ENCODE results near the gene RDH16.
"Not testable (repeated sequence)": the region's sequence is repeated elsewhere in the genome, so short reads cannot be mapped to it uniquely, and the experiment has no call there.

RDH16 gene

GRCh38 chr12:56988207-56988739, 30.9 kb upstream of the RDH16 start:
- no peak for FAIRE-seq

DNA sequence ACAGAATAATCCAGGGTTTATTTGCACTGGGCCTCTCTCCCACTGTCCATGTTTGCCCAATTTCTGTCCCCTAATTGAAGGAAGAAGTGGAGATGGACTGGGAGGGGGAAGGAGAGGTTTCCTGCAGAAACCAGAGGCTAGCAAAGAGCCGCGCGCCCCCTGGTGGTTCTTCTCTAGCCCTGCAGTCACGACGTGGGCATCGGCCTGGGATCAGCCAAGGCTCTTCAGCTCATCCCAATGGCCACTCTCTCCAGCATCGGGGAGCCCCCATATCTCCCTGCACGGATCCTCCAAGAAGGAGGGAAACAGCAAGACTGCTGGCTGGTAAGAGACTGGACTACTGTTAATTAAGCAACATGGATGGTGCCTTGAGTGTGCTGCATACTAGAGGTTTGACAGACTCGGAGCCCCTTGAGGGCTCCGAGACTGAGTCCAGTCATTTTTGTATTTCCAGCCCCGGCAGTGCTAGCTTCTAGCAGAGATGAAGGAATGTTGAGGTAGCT, 30.2 kb upstream of the RDH16 start:
- FAIRE-seq, result no peak

- FAIRE-seq, result no peak
Observed at GRCh38 chr12:56987011-56987410, 29.6 kb upstream of the RDH16 start.

- FAIRE-seq, result not testable (repeated sequence)
Observed at GRCh38 chr12:56985714-56986113, 28.3 kb upstream of the RDH16 start.

DNA sequence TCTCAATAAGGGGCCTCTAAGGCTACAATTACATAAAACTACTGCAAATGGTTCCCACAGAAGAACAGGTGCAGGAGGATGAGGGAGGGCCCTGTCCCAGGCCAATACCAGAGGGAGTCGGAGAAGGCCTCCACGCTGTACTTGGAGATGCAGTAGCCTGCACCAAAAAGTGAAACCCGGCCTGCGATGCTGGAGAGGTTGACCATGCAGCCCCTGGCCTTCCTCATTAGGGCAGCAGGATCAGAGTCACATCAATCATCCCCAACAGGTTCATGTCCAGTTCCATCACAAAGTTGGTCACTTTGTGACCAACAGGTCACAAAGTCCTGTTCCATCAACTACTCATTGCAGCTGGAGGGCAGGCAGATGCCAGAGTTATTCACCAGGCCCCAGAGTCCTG, 26.0 kb upstream of the RDH16 start:
- FAIRE-seq, result no peak

DNA sequence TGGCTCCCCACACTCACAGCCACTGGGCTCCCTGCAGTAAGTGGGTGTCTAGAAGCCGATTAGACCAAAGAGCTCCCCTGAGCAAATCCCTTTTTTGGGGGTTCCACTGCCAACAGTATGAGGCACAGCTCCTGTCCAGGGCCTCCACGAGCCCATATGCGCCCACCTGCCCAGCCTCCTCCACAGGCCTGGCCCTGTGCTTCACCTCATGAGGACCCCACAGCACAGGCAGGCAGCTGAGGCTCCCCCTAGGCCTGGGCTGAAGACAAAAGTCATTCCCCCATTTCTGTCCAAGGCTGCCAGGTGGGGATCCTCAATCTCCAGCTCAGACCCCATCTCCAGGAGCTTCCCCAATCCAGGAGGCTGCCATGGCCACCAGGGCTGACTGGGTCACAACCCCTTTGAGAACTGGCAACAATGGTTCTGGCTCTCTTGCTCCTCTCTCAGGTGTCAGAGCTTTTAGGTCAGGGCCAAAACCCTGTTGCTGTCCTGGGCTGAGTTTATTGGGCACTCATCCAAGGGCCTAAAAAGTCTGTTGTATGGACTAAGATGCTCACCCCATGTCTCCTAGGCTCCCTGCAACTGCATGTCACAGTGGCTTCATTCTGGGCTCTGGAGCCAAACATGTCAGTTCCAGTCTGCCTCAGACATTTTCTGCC, 25.3 kb upstream of the RDH16 start:
- FAIRE-seq, result not testable (repeated sequence)

DNA sequence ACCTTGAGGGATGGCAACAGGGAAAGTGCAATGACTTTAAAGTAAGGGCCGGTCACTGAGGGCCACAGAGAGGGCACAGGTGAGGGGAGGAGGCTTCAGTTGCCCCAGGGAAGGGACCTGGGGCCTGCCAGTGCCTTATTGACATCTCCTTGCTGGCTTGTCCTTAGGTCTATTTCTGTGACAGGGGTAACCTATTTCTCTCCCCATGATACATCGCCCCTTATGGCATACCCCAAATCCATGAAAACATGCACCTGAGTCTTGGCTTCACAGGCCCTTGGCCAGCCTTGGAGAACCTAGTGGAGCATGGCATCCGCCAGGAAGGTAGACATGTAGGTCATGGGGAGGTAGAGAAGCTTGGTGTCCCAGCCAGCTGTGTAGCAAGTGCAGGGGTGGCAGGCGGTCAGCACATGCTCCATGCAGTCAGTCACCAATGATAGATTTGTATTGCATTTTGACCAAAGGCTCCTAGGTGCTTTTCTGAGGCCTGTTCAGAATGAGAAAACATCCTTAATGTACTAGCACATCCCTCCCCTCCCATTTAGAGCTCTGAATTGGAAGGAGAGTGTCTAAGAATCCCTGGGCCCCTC, 23.6 kb upstream of the RDH16 start:
- no peak for FAIRE-seq

- FAIRE-seq, result no peak
Observed at GRCh38 chr12:56980268-56980667, 22.9 kb upstream of the RDH16 start.

GRCh38 chr12:56979628-56980027, 22.2 kb upstream of the RDH16 start:
- FAIRE-seq, result no peak

DNA sequence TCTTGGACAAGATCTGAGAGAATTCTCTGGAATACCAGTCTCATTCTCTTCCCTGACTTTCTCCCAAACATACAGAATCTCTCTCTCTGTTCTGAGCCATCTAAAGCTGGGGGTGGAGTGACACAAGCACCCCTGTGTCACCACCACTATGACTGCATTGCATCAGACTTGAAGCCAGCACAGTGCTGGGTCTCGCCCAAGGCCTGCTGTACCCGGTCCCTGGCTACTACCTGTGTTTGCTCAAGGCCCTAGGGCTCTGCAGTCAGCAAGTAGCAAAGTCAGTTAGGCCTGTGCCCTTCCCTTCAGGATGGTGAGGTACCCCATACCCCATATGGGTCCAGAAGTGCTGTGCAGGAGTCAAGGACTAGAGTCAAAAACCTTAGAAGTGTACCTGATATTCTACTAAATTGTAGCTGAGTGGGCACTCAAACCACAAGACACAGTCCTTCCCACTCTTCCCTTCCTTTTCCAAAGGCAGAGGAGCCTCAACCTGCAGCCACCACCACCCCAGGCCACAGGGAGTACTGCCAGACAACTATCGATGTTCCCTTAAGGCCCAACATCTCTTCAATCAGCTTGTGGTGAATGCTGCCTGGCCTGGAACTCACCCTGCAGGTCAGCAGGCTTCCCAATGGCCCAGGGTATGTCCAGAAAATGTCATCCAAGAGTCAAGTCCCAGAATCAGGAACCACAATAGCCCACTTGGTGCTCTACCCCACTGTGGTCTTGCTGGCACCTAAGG, 21.2 kb upstream of the RDH16 start:
- no peak for FAIRE-seq

GRCh38 chr12:56977361-56977760, 20.0 kb upstream of the RDH16 start:
- not testable (repeated sequence) for FAIRE-seq

GRCh38 chr12:56974224-56974623, 16.8 kb upstream of the RDH16 start:
- not testable (repeated sequence) for FAIRE-seq

- FAIRE-seq, result not testable (repeated sequence)
Observed at GRCh38 chr12:56968910-56969309, 11.5 kb upstream of the RDH16 start.

DNA sequence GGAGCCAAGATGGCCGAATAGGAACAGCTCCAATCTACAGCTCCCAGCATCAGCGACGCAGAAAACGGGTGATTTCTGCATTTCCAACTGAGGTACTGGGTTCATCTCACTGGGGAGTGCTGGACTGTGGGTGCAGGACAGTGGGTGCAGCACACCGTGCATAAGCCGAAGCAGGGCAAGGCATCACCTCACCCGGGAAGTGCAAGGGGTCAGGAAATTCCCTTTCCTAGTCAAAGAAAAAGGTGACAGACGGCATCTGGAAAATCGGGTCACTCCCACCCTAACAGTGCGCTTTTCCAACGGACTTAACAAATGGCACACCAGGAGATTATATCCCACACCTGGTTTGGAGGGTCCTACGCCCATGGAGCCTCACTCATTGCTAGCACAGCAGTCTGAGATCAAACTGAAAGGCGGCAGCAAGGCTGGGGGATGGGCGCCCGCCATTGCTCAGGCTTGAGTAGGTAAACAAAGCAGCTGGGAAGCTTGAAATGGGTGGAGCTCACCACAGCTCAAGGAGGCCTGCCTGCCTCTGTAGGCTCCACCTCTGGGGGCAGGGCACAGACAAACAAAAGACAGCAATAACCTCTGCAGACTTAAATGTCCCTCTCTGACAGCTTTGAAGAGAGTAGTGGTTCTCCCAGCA, 8.7 kb upstream of the RDH16 start:
- not testable (repeated sequence) for FAIRE-seq

- not testable (repeated sequence) for FAIRE-seq
Observed at GRCh38 chr12:56965124-56965523, 7.7 kb upstream of the RDH16 start.

GRCh38 chr12:56963557-56963956, 6.1 kb upstream of the RDH16 start:
- FAIRE-seq, result not testable (repeated sequence)

GRCh38 chr12:56962247-56962646, 4.8 kb upstream of the RDH16 start:
- FAIRE-seq, result not testable (repeated sequence)

DNA sequence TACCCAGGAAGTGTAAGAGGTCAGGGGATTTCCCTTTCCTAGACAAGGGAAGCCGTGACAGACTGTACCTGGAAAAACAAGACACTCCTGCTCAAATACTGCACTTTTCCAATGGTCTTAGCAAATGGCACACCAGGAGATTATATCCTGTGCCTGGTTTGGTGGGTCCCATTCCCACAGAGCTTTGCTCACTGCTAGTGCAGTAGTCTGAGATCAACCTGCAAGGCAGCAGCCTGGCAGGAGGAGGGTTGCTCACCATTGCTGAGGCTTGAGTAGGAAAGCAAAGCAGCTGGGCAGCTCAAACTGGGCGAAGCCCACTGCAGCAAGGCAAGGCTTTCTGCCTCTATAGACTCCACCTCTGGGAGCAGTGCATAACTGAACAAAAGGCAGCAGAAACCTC, 1.0 kb upstream of the RDH16 start:
- FAIRE-seq, result no peak

DNA sequence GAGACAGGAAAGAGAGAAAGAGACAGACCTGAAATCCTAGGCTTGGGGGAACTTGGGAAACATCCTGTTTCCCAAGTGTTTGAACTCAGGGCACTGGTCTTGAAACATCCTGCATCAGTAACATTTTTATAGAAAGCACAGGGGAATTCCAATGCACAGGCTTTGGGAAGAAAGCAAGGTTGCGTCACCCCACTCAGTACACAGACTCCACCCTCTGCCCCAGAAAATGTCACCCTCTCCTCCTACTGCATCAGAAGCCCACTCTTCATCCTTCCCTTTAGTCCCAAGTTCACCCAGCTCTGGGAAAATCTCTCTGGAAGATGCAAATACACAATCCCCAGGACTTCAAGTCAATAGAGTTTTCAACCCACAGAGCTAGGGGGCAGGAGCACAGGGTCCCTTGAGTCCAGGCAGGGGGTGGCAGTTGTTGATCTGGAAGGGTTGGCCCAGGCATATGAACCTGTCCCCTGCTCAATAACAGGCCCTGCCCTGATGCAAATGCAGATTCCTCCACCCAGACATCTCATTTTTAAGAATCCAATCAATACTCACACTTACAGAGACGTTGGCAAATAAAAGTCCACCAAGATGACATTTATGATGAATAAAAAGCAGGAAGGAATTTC, 1.7 kb downstream of the RDH16 start:
- no peak for FAIRE-seq

DNA sequence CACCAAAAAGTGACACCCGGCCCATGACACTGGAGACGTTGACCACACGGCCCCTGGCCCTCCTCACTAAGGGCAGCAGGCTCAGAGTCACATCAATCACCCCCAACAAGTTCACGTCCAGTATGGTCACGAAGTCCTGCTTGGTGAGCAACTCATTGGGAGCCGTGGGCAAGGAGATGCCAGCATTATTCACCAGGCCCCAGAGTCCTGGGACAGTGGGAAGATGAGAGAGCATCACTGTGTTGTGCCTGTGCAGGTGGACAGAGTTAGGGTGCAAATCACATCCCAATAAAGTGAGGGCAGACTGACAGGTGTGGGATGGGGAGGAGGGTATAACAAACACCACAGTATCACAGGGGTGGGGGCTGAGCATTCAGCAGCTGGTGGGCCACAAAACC, 2.5 kb downstream of the RDH16 start:
- FAIRE-seq, result no peak

DNA sequence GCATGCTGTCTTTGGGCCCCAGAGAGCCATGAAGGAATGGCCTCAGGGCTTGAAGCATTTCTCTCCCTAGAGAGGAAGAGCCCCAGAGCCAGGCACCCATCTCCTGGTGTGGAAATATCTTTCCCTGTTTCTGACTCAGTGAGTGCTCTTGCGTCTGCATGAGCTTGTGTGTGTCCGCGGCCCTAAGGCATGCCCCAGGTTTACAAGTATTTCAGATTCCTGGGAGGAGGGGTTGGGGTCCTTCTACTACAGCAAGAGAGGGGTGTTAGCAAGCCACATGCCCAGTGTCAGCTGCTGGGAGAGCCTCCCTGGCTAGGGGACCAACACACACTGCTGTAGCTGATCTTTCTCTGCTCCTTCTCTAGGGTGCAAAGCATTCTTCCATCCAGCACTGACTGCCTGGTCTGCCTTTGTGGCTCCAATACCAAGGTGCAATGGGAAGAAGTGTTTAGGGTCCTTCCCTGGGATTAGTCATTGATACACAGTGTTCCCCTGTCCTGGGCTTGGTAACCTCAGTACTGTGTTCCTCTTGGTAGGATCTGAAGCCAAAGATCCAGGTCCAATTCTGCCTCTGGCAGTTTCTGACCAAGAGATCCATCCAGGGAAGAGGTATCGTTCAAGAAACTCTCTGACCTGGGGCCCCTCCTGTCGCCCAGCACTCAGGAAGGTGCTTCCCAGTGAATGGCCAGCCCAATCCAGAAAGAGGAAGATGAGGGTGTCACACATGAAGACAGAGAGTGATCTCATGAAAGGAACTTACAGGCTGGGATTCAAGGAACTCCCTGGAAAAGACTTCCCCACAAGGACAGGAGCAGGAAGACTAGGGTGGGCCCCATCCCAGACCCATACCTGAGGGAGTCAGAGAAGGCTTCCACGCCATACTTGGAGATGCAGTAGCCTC, 3.1 kb downstream of the RDH16 start:
- no peak for FAIRE-seq

All from endometrium (tissue), 2 donors.